GM12878 (cell line): Measurements from ENCODE around the gene FUNDC1. TPM values are rescaled to one million over a fixed set of nuclear protein-coding genes. Genes with fewer than 3 reads are reported as not detected.

Source experiments
- ATAC-seq: fragments of 200-7000 bp; cut with Tn5 transposase; 3 replicates; pipeline ENCODE4 v1.9.1; 2020; ENCODE audit warnings: mild to moderate bottlenecking, moderate library complexity
- BruUV-seq: library from RNA; stranded (reverse); fragments of 400-500 nt; replicated peaks from 2 replicates; lab custom pipeline; 2021; lab: Mats Ljungman, UMichigan
- CTCF ChIA-PET: fragments of 300-600 bp; sonication (Branson Sonifier 250); formaldehyde crosslinking; extraction: SDS; loops from one replicate; lab custom pipeline; 2021; ENCODE audit warnings: inconsistent platforms; lab: Yijun Ruan, JAX
- POLR2A ChIA-PET: fragments of 350-600 bp; formaldehyde crosslinking; extraction: SDS; loops from one replicate; lab custom pipeline; 2021; ENCODE audit warnings: inconsistent platforms; lab: Charles Lee
- RAD21 ChIA-PET: fragments of 300-600 bp; sonication (Branson Sonifier 250); formaldehyde crosslinking; loops from one replicate; lab custom pipeline; 2023; ENCODE audit warnings: antibody characterized with exemption; ENCODE audit not compliant: unreplicated experiment; lab: Charles Lee
- SMC1A ChIA-PET: fragments of 300-600 bp; sonication (Branson Sonifier 250); formaldehyde crosslinking; loops from one replicate; lab custom pipeline; 2023; ENCODE audit not compliant: unreplicated experiment, uncharacterized antibody; lab: Charles Lee
- DNase-seq: peaks from one replicate; pipeline ENCODE4 v3.0.0-alpha.2; 2011; ENCODE audit warnings: low read depth, low spot score
- FAIRE-seq: peaks from 3 replicates; lab custom pipeline; 2011; peaks lifted over from hg19 to GRCh38; lab: Jason Lieb, UNC
- H2AFZ ChIP-seq: 2 replicates; pipeline ENCODE4 v1.6.0; 2011; ENCODE audit warnings: low read depth, low read length, control low read depth; ENCODE audit not compliant: control insufficient read depth
- H3K27ac ChIP-seq: 2 replicates; pipeline ENCODE4 v1.5.1; 2011; ENCODE audit warnings: control low read depth; ENCODE audit not compliant: control insufficient read depth, insufficient read depth
- H3K27me3 ChIP-seq, 2 experiments: replicated peaks in 1 of 2; 2 replicates each; pipeline versions ENCODE4 v1.6.0 to v1.6.1; 2011; ENCODE audit warnings: low read length in 1 of 2; ENCODE audit not compliant: control insufficient read depth in 2 of 2, insufficient read depth in 2 of 2
- H3K36me3 ChIP-seq, 2 experiments: 2 replicates each; pipeline ENCODE4 v1.5.1; 2011; ENCODE audit warnings: low read length in 1 of 2; ENCODE audit not compliant: control insufficient read depth in 2 of 2, insufficient read depth in 2 of 2
- H3K4me1 ChIP-seq: 2 replicates; pipeline ENCODE4 v1.6.1; 2011; ENCODE audit warnings: mild to moderate bottlenecking, low read length, moderate library complexity, mixed read lengths; ENCODE audit not compliant: control insufficient read depth, insufficient read depth
- H3K4me2 ChIP-seq: 2 replicates; pipeline ENCODE4 v1.6.0; 2011; ENCODE audit warnings: control low read depth; ENCODE audit not compliant: control insufficient read depth, insufficient read depth
- H3K4me3 ChIP-seq: fragments of 200-600 bp; sonication (generic); 2 replicates; pipeline ENCODE4 v1.5.1; 2016
- H3K79me2 ChIP-seq: 2 replicates; pipeline ENCODE4 v1.6.0; 2011; ENCODE audit warnings: low read length; ENCODE audit not compliant: control insufficient read depth, insufficient read depth
- H3K9ac ChIP-seq: 2 replicates; pipeline ENCODE4 v1.8.0; 2011; ENCODE audit warnings: low read length, control low read depth, mixed read lengths; ENCODE audit not compliant: control insufficient read depth, insufficient read depth
- H3K9me3 ChIP-seq: replicated peaks from 3 replicates; pipeline ENCODE4 v1.5.1; 2011; ENCODE audit warnings: mild to moderate bottlenecking, low read length; ENCODE audit not compliant: control insufficient read depth, insufficient read depth
- H4K20me1 ChIP-seq: 2 replicates; pipeline ENCODE4 v1.6.0; 2011; ENCODE audit not compliant: control insufficient read depth, insufficient read depth
- DPF2 ChIP-seq: fragments of 450-650 bp; IDR thresholded peaks from 2 replicates; pipeline ENCODE4 v1.6.1; 2017; ENCODE audit warnings: mild to moderate bottlenecking
- GABPA ChIP-seq: IDR thresholded peaks from 2 replicates; pipeline ENCODE4 v1.6.1; 2014; ENCODE audit warnings: antibody characterized with exemption, low read depth, mild to moderate bottlenecking, inconsistent platforms
- NBN ChIP-seq: fragments of 450-650 bp; IDR thresholded peaks from 2 replicates; pipeline ENCODE4 v1.6.1; 2016
- PBX3 ChIP-seq: IDR thresholded peaks from 2 replicates; pipeline ENCODE4 v1.6.1; 2011; ENCODE audit warnings: mild to moderate bottlenecking, low read depth, low read length, moderate library complexity; ENCODE audit not compliant: insufficient replicate concordance
- POLR2A ChIP-seq: IDR thresholded peaks from 2 replicates; pipeline ENCODE4 v1.6.1; 2011; ENCODE audit warnings: low read depth, mild to moderate bottlenecking, low read length
- POLR2AphosphoS5 ChIP-seq: IDR thresholded peaks from 2 replicates; pipeline ENCODE4 v1.6.1; 2011; ENCODE audit warnings: mild to moderate bottlenecking, low read length, inconsistent platforms
- YBX1 ChIP-seq: fragments of 450-650 bp; IDR thresholded peaks from 2 replicates; pipeline ENCODE4 v1.6.1; 2016; ENCODE audit warnings: antibody characterized with exemption
- ZBTB4 ChIP-seq: fragments of 450-650 bp; formaldehyde crosslinking; IDR thresholded peaks from 2 replicates; pipeline ENCODE4 v1.4.0; 2022; ENCODE audit warnings: mild to moderate bottlenecking, moderate library complexity
- WGBS: methylation state at CpG from one replicate; pipeline ENCODE4 v1.1.6; 2016; ENCODE audit warnings: low lambda C conversion rate; ENCODE audit not compliant: insufficient replicate concordance, insufficient coverage; ENCODE audit errors: missing lambda C conversion rate; 5-methylcytosine and 5-hydroxymethylcytosine counted together
- in situ Hi-C: fragments of 300-500 bp; cut with MboI; formaldehyde crosslinking; loops from 9 replicates; pipeline ENCODE4 v1.14.3; 2018; ENCODE audit warnings: mixed read lengths
- intact Hi-C: fragments of 100-400 bp; cut with micrococcal nuclease; formaldehyde crosslinking; loops from one replicate; pipeline ENCODE4 v1.14.2; 2022; ENCODE audit not compliant: unreplicated experiment
- polyA plus RNA-seq, 11 experiments: library from polyadenylated mRNA; depleted of rRNA in 4 of 11; unstranded in 6 of 11; stranded (reverse) in 5 of 11; fragments of >200 nt; fragmentation: Nextera tagmentation in 4 of 11; fragmentation: Illumina TruSeq in 1 of 11; extraction: Ambion mirVana in 4 of 11; extraction: Trizol in 1 of 11; gene quantifications; 1 replicate in 1 of 11; 2 replicates in 10 of 11; pipeline versions ENCODE4 v1.2.1 to v1.2.3, GENCODE V29; 2011 to 2016; ENCODE audit warnings: inconsistent platforms in 2 of 11, missing spikeins in 2 of 11, low read depth in 1 of 11
- total RNA-seq, 4 experiments: library from RNA; depleted of rRNA in 3 of 4; stranded (reverse); fragments of >200 nt in 3 of 4; fragmentation: Illumina TruSeq in 1 of 4; extraction: Trizol in 1 of 4; gene quantifications; 2 replicates each; pipeline versions ENCODE4 v1.2.1 to v1.2.3, GENCODE V29; 2013 to 2021
- TF ChIP-seq, protein P1 (sequence below): IDR thresholded peaks from 2 replicates; pipeline ENCODE4 v1.6.1; 2012; ENCODE audit warnings: mild to moderate bottlenecking, low read depth, low read length

The FUNDC1 gene
- total and polyA plus RNA-seq, 10 of the 15 experiments (the other 5 are each of a cell fraction or from before 2014, with no cell fraction given), result 10.0 to 25.1 (median 16.8) TPM

- POLR2A ChIA-PET, result no interaction called here
Measured at GRCh38 chrX:44550563-44550962, 7.9 kb upstream of the FUNDC1 start.

More at GRCh38 chrX:44550563-44550962, 7.9 kb upstream of the FUNDC1 start:
- in situ Hi-C loops, result no loop called here
- Histone ChIP-seq H4K20me1 (no peaks in the 10 kb centered on the region), H3K9ac (no peak overlapping the region), H3K9me3 (no peaks in the 10 kb centered on the region), H3K79me2 (no peaks in the 10 kb centered on the region), H3K4me1 (no peaks in the 10 kb centered on the region), H3K27ac (no peak overlapping the region), H3K4me2 (no peak overlapping the region), H3K27me3 (no peaks in the 10 kb centered on the region), H3K36me3 (no peaks in the 10 kb centered on the region), H3K4me3 (no peak overlapping the region), H2AFZ (no peak overlapping the region)
- TF ChIP-seq GABPA, result no peak
- TF ChIP-seq, protein P1, sequence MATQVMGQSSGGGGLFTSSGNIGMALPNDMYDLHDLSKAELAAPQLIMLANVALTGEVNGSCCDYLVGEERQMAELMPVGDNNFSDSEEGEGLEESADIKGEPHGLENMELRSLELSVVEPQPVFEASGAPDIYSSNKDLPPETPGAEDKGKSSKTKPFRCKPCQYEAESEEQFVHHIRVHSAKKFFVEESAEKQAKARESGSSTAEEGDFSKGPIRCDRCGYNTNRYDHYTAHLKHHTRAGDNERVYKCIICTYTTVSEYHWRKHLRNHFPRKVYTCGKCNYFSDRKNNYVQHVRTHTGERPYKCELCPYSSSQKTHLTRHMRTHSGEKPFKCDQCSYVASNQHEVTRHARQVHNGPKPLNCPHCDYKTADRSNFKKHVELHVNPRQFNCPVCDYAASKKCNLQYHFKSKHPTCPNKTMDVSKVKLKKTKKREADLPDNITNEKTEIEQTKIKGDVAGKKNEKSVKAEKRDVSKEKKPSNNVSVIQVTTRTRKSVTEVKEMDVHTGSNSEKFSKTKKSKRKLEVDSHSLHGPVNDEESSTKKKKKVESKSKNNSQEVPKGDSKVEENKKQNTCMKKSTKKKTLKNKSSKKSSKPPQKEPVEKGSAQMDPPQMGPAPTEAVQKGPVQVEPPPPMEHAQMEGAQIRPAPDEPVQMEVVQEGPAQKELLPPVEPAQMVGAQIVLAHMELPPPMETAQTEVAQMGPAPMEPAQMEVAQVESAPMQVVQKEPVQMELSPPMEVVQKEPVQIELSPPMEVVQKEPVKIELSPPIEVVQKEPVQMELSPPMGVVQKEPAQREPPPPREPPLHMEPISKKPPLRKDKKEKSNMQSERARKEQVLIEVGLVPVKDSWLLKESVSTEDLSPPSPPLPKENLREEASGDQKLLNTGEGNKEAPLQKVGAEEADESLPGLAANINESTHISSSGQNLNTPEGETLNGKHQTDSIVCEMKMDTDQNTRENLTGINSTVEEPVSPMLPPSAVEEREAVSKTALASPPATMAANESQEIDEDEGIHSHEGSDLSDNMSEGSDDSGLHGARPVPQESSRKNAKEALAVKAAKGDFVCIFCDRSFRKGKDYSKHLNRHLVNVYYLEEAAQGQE, result no peak
- TF ChIP-seq YBX1, result no peak
- TF ChIP-seq PBX3, result no peak
- TF ChIP-seq POLR2A, result no peak
- no peak for TF ChIP-seq NBN
- TF ChIP-seq POLR2AphosphoS5, result no peak
- TF ChIP-seq DPF2, result no peak
- TF ChIP-seq ZBTB4 (CRISPR knock-in tag), result no peak
- ATAC-seq (no peak), FAIRE-seq (no peak), DNase-seq (no peak)
- 56% methylated on average over 5 of the region's 5 CpGs for WGBS
- intact Hi-C loops, result no loop called here
- ChIA-PET CTCF (no interaction called here), SMC1A (no interaction called here), RAD21 (no interaction called here)
- no TSS peak for BruUV-seq
